ENCODE data around the gene PAWR. TPM values are rescaled to one million over a fixed set of nuclear protein-coding genes. Genes with fewer than 3 reads are reported as not detected.

PAWR gene
- total and polyA plus RNA-seq, 10 of the 15 experiments (the other 5 are each of a cell fraction or from before 2014, with no cell fraction given), result 8.1 to 70.6 (median 24.2) TPM

- Histone ChIP-seq H3K4me1 (ENCODE audit: control insufficient read depth, insufficient read depth, low read length) (no peaks in the 10 kb centered on the region), H3K4me2 (ENCODE audit: control insufficient read depth, insufficient read depth) (no peak overlapping the region), H3K36me3 (ENCODE audit: control insufficient read depth in 2 of 2, insufficient read depth in 2 of 2, low read length in 1 of 2) (no peaks in the 10 kb centered on the region), H3K79me2 (ENCODE audit: control insufficient read depth, insufficient read depth, low read length) (peaks cover 6% of the 10 kb centered on the region), H3K9ac (ENCODE audit: control insufficient read depth, insufficient read depth, low read length) (no peak overlapping the region), H2AFZ (ENCODE audit: control insufficient read depth, low read depth, low read length) (no peak overlapping the region), H3K4me3 (no peak overlapping the region), H4K20me1 (ENCODE audit: control insufficient read depth, insufficient read depth) (no peaks in the 10 kb centered on the region), H3K9me3 (replicated peaks; ENCODE audit: control insufficient read depth, insufficient read depth, low read length) (no peaks in the 10 kb centered on the region; the same call in 2 of the 3 replicates), H3K27ac (ENCODE audit: control insufficient read depth, insufficient read depth) (no peak overlapping the region), H3K27me3 (replicated peaks in 1 of 2; ENCODE audit: control insufficient read depth in 2 of 2, insufficient read depth in 2 of 2, low read length in 1 of 2) (no peaks in the 10 kb centered on the region)
- no TSS peak for BruUV-seq (replicated peaks)
- RAD21 ChIA-PET (ENCODE audit: unreplicated experiment), result interaction anchor here (1.3 to 2.2 kb wide), 2 partner anchors 45 to 47 kb away, joined by 3 to 9 read pairs; partner anchors contain the start of gene PAWR
- no peak for DNase-seq (ENCODE audit: low read depth, low spot score)
- intact Hi-C loops (cut with micrococcal nuclease; ENCODE audit: unreplicated experiment) (no loop called here), in situ Hi-C loops (cut with MboI) (no loop called here)
- no peak for ATAC-seq
- no peak for FAIRE-seq
- POLR2A ChIA-PET, result no interaction called here
- 92% methylated on average over 2 of the region's 2 CpGs for WGBS (ENCODE audit: insufficient coverage, insufficient replicate concordance, low lambda C conversion rate, missing lambda C conversion rate)
- SMC1A ChIA-PET (ENCODE audit: uncharacterized antibody, unreplicated experiment), result interaction anchor here (1.1 to 2.8 kb wide), 5 partner anchors 28 to 79 kb away, joined by 3 to 7 read pairs (median 6); no protein-coding TSS in a partner anchor
- CTCF ChIA-PET, result interaction anchor here (1.6 kb wide), 1 partner anchor 29 kb away, joined by 5 read pairs; no protein-coding TSS in a partner anchor
- TF ChIP-seq SIX5 (IDR thresholded peaks at IDR 0.05; ENCODE audit: low read depth, low read length, severe bottlenecking) (no peak), CEBPB (IDR thresholded peaks at IDR 0.05; ENCODE audit: borderline replicate concordance in 1 of 2, low read depth in 2 of 2, low read length in 2 of 2) (no peak), CHD4 (IDR thresholded peaks at IDR 0.05) (no peak), CREM (IDR thresholded peaks at IDR 0.05; ENCODE audit: low read depth) (no peak), SIN3A (IDR thresholded peaks at IDR 0.05; ENCODE audit: low read depth, low read length) (no peak), ZNF622 (IDR thresholded peaks at IDR 0.05) (no peak), RB1 (IDR thresholded peaks at IDR 0.05; ENCODE audit: borderline replicate concordance) (no peak), ZNF207 (IDR thresholded peaks at IDR 0.05; ENCODE audit: borderline replicate concordance) (no peak), KLF5 (IDR thresholded peaks at IDR 0.05; ENCODE audit: partially characterized antibody) (no peak), PML (IDR thresholded peaks at IDR 0.05; ENCODE audit: low read length) (no peak), POLR2A (IDR thresholded peaks at IDR 0.05; ENCODE audit: low read depth, low read length) (no peak), SREBF2 (IDR thresholded peaks at IDR 0.05; ENCODE audit: low read length) (no peak)
- TF ChIP-seq, protein P1, sequence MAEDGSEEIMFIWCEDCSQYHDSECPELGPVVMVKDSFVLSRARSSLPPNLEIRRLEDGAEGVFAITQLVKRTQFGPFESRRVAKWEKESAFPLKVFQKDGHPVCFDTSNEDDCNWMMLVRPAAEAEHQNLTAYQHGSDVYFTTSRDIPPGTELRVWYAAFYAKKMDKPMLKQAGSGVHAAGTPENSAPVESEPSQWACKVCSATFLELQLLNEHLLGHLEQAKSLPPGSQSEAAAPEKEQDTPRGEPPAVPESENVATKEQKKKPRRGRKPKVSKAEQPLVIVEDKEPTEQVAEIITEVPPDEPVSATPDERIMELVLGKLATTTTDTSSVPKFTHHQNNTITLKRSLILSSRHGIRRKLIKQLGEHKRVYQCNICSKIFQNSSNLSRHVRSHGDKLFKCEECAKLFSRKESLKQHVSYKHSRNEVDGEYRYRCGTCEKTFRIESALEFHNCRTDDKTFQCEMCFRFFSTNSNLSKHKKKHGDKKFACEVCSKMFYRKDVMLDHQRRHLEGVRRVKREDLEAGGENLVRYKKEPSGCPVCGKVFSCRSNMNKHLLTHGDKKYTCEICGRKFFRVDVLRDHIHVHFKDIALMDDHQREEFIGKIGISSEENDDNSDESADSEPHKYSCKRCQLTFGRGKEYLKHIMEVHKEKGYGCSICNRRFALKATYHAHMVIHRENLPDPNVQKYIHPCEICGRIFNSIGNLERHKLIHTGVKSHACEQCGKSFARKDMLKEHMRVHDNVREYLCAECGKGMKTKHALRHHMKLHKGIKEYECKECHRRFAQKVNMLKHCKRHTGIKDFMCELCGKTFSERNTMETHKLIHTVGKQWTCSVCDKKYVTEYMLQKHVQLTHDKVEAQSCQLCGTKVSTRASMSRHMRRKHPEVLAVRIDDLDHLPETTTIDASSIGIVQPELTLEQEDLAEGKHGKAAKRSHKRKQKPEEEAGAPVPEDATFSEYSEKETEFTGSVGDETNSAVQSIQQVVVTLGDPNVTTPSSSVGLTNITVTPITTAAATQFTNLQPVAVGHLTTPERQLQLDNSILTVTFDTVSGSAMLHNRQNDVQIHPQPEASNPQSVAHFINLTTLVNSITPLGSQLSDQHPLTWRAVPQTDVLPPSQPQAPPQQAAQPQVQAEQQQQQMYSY (CRISPR knock-in tag; IDR thresholded peaks at IDR 0.05), result no peak
- TF ChIP-seq, protein P2, sequence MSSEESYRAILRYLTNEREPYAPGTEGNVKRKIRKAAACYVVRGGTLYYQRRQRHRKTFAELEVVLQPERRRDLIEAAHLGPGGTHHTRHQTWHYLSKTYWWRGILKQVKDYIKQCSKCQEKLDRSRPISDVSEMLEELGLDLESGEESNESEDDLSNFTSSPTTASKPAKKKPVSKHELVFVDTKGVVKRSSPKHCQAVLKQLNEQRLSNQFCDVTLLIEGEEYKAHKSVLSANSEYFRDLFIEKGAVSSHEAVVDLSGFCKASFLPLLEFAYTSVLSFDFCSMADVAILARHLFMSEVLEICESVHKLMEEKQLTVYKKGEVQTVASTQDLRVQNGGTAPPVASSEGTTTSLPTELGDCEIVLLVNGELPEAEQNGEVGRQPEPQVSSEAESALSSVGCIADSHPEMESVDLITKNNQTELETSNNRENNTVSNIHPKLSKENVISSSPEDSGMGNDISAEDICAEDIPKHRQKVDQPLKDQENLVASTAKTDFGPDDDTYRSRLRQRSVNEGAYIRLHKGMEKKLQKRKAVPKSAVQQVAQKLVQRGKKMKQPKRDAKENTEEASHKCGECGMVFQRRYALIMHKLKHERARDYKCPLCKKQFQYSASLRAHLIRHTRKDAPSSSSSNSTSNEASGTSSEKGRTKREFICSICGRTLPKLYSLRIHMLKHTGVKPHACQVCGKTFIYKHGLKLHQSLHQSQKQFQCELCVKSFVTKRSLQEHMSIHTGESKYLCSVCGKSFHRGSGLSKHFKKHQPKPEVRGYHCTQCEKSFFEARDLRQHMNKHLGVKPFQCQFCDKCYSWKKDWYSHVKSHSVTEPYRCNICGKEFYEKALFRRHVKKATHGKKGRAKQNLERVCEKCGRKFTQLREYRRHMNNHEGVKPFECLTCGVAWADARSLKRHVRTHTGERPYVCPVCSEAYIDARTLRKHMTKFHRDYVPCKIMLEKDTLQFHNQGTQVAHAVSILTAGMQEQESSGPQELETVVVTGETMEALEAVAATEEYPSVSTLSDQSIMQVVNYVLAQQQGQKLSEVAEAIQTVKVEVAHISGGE (CRISPR knock-in tag; IDR thresholded peaks at IDR 0.05), result no peak
- TF ChIP-seq, protein P3, sequence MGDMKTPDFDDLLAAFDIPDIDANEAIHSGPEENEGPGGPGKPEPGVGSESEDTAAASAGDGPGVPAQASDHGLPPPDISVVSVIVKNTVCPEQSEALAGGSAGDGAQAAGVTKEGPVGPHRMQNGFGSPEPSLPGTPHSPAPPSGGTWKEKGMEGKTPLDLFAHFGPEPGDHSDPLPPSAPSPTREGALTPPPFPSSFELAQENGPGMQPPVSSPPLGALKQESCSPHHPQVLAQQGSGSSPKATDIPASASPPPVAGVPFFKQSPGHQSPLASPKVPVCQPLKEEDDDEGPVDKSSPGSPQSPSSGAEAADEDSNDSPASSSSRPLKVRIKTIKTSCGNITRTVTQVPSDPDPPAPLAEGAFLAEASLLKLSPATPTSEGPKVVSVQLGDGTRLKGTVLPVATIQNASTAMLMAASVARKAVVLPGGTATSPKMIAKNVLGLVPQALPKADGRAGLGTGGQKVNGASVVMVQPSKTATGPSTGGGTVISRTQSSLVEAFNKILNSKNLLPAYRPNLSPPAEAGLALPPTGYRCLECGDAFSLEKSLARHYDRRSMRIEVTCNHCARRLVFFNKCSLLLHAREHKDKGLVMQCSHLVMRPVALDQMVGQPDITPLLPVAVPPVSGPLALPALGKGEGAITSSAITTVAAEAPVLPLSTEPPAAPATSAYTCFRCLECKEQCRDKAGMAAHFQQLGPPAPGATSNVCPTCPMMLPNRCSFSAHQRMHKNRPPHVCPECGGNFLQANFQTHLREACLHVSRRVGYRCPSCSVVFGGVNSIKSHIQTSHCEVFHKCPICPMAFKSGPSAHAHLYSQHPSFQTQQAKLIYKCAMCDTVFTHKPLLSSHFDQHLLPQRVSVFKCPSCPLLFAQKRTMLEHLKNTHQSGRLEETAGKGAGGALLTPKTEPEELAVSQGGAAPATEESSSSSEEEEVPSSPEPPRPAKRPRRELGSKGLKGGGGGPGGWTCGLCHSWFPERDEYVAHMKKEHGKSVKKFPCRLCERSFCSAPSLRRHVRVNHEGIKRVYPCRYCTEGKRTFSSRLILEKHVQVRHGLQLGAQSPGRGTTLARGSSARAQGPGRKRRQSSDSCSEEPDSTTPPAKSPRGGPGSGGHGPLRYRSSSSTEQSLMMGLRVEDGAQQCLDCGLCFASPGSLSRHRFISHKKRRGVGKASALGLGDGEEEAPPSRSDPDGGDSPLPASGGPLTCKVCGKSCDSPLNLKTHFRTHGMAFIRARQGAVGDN (IDR thresholded peaks at IDR 0.05), result no peak
Measured at GRCh38 chr12:79643821-79644220, 46.9 kb downstream of the PAWR start.
